ENCODE results near the gene ZNF423.

GRCh38 chr16:49734331-49734730 lies 121.6 kb downstream of the ZNF423 start:
- TF ChIP-seq RAD21 (conservative IDR thresholded peaks at IDR 0.05) (no peak), CTCF (IDR thresholded peaks at IDR 0.05; ENCODE audit: poor library complexity, severe bottlenecking) (no peak), EP300 (conservative IDR thresholded peaks at IDR 0.05; ENCODE audit: poor library complexity, severe bottlenecking) (no peak), MXI1 (conservative IDR thresholded peaks at IDR 0.05; ENCODE audit: poor library complexity, severe bottlenecking) (no peak), POLR2AphosphoS5 (IDR thresholded peaks at IDR 0.05) (no peak), TAF1 (IDR thresholded peaks at IDR 0.05; ENCODE audit: low read depth) (no peak), REST (IDR thresholded peaks at IDR 0.05; ENCODE audit: borderline replicate concordance) (no peak), EZH2 (IDR thresholded peaks at IDR 0.05; ENCODE audit: borderline replicate concordance, insufficient read depth, low read length, poor library complexity, severe bottlenecking) (no peak), SMC3 (conservative IDR thresholded peaks at IDR 0.05; ENCODE audit: poor library complexity) (no peak)
